Measurements from ENCODE around the gene MDH2.
A peak's percentile ranks its signal among the peaks of the same experiment; 100 is the strongest.
"Not testable (repeated sequence)": the region's sequence is repeated elsewhere in the genome, so short reads cannot be mapped to it uniquely, and the experiment has no call there.

Gene MDH2, protein sequence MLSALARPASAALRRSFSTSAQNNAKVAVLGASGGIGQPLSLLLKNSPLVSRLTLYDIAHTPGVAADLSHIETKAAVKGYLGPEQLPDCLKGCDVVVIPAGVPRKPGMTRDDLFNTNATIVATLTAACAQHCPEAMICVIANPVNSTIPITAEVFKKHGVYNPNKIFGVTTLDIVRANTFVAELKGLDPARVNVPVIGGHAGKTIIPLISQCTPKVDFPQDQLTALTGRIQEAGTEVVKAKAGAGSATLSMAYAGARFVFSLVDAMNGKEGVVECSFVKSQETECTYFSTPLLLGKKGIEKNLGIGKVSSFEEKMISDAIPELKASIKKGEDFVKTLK

DNA sequence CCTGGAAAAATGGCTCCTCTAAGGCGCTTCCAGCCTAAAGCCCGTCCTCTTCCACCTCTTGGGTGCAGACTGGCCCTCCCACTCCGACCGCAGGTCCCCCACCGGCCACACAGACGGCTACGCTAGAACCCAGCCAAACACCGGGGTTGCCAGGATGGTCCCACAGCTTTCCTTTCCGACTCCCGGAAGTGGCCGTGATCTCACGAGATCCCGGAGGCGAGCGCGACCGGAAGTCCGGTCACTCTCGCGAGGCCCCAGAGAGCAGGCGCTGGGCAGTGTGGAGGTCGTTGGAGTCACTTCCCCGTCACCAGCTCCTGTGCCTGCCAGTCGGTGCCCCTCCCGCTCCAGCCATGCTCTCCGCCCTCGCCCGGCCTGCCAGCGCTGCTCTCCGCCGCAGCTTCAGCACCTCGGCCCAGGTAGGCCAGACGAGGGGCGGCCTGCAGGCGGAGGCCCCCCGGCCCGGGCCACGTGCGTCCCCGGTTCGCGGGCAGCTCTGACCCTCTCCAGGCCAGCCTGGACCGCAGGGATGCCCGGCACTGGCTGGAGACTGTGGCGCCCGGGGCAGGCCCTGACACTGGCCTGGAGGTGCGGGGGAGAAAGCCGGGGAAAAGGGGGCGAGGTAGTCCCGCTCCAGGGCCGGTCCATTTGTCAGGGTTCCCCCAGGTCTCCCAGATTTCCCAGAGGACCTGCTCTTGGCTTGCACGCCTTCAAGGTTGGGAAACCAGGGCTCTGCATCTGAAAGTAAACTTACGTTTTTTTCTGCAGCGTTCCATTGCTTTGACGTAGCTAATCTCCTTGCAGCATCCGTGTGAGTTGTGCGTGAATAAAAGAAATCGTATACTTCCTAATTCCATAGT is at the start of gene MDH2, which contains the start of gene STYXL1:
MDH2 (plus strand) TSS at position 296 of the 857 bp plus-strand sequence; CDS start at position 351, 55 bp downstream.
STYXL1 (minus strand) TSS at position 190 of the 857 bp plus-strand sequence. CDS start 17,477 bp downstream, outside the sequence.
- DNase-seq = peak; percentile 88

DNA sequence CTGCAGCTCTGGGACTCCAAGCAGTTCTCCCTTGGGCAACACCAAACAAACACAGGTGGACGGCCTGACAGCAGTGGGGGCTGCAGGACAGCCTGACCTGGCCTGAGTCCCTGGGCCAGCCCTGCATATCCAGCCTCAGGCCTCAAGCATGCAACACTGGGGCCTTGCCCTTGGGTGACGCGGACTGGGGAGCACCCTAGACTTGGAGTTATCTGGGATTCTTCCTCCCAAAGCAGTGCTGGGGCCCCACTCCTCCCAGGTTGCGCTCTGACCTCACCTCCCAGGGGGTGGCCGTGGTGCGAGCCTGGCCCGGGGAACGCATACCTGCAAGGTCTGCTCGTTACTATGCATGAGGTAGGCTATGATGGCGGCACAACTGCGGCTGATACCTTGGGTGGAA is 47.3 kb upstream of the MDH2 start:
- no peak for DNase-seq

DNA sequence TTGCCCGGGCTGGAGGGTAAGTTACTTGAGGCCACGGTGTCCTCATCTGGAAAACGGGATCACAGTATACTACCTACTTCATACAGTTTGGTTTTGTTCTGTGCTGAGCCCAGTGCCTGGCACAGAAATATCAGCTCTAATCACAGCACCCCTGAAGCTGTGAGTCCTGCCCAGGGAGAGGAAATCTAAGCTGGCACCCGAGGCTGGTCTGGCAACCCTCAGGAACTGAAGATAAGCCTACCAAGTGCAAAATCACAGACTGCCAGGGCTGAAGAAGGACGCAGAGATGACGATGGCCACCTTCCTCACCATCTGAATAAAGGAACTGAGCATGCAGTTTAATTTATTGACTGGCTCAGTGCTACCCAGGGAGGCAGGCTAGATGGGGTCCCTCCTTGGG is 45.8 kb upstream of the MDH2 start:
- DNase-seq = no peak

DNA sequence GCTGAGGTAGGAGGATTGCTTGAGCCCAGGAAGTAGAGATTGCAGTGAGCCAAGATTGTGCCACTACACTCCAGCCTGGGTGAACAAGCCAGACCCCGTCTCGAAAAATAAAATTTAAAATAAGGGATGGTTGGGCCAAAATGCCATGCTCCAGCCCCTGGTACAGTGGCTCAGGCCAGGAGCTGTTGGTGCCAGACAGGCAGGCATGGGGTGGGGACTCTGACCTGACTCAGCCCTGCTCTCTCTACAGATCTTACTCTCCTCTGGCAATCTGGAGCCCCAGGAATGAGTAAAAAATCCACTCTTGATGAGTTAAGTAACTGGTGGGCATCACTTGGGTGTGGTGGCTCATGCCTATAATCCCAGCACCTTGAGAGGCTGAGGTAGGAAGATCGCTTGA is 45.1 kb upstream of the MDH2 start:
- DNase-seq = no peak

DNA sequence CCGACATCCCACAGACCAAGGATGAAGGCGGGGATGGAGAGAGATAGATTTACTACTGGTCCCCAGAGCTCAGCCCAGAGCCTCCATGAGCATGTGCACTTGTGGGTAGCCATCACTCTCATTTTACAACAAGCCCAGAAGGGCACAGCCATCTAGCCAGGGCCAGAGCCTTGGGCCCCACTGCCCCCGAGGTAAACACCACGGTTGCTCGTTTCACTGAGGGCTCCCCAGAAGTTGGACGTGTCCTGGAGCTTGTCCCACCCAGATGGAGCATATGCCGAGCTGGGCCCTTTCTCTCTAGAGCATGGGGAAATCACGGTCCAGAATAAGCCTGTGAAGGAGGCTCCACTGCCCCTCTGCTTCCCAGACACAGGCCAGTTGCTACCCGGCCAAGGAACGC is 44.6 kb upstream of the MDH2 start:
- no peak for DNase-seq

DNA sequence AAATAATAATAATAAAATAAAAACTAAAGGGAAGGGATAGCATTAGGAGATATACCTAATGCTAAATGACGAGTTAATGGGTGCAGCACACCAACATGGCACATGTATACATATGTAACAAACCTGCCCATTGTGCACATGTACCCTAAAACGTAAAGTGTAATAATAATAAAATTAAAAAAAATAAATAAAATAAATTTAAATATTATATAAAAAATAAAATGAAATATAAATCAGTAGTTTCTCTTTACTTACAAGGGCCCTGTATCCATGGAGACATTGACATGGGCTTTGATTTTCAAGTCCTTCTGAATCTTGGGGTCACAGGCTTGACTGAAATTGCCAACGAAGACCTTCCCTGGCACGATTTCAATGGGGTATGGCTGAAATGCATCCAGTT is 42.9 kb upstream of the MDH2 start:
- DNase-seq = not testable (repeated sequence)

DNA sequence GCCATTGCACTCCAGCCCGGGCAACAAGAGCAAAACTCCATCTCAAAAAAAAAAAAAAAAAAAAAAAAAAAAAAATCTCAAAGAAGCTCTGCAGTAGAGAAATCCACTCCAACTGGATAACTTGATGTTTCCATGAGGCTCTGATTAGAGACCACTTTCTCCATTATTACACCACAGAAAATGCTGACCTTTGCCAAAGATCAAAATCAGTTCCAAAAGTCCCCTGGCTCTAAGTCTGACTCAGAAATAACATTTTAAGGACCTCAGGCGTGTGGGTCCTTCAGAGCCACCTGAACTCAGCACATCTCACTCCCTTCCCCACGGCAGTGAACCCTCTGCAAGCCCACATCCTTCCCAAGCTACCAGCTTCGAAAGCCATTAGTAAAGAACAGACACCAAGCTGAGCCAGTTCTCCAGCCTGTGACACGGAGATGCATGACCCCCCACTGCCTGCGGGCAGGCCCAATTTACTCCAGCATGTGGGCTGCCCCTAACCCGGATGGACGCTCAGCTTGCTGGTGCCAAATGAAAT is 39.7 kb upstream of the MDH2 start:
- no peak for DNase-seq

DNA sequence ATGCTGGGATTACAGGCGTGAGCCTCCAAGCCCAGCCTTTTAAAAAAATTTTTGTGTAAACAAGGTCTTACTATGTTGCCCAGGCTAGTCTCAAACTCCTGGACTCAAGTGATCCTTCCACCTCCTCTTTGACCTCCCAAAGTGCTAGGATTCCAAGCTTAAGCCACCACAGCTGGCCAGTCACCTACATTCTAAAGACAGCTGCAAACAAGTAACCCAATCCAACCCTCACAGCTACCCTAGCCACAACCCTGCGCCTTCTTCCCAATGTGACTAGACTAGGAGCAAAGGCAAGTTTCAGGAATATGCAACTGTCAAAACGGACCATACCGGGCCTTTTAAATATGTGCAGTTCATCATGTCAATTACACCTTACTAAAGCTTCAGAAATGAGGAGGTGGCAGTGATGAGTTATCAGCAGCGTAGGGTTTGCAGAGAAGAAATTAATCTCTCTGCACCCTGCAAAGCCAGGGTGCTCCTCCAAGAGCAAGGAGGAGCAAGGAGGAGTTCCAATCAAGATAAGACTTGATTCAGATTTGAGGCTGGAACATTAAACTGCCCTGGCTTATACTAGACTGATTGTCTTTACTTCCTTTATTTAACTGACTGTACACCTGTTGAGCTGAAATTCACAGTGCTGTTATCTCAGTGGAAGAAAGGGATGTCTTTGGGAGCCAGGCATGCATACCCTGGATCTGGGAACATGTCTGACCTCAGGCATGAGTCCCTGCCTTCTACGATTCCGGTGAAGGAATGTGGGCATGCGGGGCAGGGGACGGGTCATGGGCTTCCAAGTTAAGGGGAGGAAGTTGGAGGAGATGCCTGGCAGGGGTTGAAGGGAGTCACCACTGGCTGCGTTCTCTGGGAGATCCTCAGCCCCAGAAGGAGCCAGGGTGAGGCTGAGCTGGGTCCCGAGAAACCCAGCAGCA is 38.0 kb upstream of the MDH2 start:
- no peak for DNase-seq

DNA sequence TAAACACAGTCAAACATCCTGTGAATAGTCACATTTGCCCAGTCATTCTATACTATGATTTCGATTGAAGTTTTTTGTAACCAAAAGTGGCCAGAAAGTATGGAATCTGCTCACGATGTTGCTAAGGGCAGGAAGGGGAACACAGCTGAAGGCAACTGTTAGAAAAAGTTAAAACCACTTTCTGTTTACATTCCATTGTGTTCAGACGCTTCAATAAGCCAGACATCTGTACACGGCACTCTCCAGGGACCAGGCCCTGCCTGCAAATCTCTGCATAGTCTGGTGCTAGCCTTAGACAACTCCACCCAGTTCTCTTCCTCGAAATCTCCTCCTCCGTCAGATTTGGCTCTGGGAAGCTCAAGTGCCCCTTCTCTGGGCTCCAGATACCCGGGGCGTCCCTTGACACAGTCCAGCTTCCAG is 36.5 kb upstream of the MDH2 start:
- DNase-seq = no peak

DNA sequence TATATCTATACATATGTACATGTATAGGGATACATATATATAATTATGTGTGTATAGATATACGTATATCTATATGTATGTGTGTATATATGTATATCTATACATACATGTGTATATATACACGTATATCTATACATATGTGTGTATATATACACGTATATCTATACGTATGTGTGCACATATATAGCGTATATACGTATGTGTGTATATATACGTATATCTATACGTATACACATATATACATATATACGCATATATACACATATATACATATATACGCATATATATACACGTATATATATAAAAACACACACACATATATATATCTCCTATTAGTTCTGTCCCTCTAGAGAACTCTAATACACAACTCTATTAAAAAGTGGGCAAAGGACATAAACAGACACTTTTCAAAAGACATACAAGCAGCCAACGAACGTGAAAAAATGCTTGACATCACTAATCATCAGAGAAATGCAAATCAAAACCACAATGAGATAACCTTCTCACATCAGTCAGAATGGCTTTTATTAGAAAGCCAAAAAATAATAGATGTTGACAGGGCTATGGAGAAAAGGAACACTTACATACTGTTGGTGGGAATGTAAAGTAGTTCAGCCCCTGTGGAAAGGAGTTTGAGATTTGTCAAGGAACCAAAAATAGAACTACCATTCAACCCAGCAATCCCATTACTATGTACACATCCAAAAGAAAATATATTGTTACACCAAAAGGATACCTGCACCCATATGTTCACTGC is 31.5 kb upstream of the MDH2 start:
- no peak for DNase-seq

DNA sequence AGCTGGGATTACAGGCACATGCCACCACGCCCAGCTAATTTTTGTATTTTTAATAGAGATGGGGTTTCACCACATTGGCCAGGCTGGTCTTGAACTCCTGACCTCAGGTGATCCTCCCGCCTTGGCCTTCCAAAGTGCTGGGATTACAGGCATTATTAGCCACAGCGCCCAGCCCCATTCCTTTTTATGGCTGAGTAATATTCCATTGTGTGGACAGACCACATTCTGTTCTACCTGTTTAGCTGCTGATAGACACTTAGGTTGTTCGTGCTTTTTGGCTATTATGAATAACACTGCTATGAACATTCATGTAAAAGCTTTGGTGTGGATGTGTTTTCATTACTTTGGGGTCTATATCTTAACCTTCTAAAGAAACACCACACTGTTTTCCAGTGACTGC is 29.4 kb upstream of the MDH2 start:
- DNase-seq = not testable (repeated sequence)

DNA sequence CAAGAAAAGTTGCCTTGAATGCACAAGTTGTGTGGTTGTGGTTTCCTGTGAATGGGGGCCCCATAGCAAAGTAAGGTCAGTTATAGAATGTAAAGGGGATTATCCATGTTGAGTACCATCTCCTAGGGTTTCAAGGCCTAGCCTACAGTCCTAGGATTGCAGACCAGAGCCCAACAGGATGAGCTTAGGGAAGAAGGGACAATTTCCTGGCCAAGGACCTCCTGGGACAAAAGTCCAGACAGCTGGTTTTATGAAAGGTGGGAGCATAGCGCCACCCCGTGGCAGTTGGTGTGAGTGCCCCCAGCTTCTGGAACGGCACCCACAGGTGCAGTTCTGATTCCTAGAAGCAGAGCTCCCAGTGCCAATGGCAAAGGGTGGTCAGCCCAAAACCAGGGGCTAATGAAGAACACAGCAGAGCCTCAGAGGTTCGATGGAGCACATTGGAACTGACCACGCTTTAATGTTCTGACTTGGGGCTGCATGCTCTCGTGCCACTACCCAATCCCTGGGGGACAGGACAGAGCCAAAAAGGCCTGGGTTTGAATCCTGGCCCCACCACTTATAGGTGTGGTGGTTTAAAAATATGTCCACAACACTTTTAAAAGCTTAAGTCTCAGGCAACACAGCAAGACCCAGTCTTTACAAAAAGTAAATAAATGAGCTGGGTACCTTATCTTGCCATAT is 27.7 kb upstream of the MDH2 start:
- peak; percentile 37 for DNase-seq

DNA sequence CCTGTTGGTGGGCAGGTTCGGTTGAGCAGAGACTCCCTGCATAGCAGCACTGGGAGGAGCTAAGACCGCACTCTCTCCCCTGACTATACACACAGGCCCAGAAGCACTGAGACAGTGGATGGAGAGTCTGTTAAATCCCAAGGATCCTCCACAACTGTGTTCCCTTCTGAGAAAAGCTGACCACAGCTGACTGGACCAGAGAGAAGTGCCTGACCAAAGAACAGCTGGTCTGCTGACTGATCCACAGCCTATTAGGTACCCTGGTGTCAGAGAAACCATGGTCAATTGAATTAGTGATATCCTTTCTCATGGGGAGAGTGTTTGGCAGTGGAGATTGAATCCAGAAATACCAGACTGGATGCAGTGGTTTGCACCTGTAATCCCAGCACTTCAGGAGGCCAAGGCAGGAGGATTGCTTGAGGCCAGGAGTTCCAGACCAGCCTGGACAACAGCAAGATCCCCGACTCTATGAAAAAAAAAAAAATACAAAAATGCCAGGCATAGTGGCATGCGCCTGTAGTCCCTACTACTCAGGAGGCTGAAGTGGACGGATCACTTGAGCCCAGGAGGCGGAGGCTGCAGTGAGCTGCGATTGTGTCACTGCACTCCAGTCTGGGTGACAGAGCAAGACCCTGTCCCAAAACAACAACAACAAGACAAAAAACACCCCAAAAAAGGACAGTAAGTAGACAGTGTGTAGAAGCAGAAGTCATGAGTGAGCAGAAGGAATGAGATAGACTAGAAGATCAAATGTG is 25.7 kb upstream of the MDH2 start:
- no peak for DNase-seq

DNA sequence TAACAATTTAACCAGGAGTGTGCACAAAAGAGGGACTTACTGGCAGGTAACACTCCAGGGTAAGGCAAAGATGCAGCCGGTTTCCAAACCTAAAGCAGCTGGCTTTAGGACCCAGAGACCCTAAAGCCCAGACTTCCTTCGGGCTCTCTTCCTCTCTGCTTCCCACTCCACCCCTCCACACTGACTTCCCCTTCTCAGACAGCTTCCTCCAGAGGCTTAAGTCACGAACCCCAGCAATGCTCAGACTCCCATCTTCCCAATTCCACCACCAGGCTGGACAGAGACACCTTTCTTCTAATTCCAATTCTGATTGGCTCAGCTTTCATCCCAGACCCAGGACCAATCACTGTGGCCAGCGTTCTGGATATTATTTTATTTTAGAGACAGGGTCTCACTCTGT is 24.9 kb upstream of the MDH2 start:
- no peak for DNase-seq

DNA sequence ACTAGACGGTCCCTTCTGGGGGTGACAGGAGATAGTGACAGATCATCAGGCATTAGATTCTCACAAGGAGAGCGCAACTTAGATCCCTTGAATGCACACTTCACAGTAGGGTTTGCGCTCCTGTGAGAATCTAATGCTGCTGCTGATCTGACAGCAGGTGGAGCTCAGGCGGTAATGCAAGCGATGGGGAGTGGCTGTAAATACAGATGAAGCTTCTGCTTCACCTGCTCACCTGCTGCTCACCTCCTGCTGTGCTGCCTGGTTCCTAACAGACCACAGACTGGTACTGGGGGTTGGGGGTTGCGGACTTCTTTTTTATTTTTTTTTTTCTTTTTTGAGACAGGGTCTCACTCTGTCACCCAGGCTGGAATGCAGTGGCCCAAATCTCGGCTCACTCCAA is 18.2 kb upstream of the MDH2 start:
- not testable (repeated sequence) for DNase-seq

DNA sequence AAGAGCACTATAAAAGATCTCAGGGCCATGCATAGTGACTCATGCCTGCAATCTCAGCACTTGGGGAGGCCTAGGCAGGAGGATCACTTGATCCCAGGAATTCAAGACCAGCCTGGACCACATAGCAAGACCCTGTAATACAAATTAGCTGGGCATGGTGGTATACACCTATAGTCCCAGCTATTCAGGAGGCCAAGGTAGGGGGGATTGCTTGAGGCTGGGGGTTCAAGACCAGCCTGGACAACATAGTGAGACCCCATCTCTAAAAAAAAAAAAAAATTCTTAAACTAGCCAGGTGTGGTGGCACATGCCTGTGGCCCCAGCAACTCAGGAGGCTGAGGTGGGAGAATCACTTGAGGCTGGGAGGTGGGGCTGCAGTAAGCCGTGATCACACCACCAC is 15.9 kb upstream of the MDH2 start:
- no peak for DNase-seq

DNA sequence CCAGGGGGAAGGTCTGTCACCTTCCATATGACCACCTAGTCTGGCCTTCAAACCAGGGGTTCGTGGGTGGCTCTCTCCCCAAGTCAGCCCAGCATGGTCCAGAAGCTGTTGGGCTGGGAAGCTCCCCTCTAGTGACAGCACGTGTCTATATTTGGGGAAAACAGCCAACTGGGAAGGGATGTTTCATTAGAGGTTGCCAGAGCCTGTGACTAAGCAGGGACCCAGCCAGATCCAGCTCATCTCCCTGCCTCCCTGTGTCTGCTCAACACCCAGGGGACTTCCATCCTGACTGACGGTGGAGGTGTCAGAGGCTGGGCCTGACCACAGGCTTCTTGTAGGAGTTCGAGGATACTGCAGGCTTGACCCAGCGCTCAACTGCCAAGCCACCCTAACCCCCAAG is 10.6 kb upstream of the MDH2 start:
- DNase-seq = no peak

DNA sequence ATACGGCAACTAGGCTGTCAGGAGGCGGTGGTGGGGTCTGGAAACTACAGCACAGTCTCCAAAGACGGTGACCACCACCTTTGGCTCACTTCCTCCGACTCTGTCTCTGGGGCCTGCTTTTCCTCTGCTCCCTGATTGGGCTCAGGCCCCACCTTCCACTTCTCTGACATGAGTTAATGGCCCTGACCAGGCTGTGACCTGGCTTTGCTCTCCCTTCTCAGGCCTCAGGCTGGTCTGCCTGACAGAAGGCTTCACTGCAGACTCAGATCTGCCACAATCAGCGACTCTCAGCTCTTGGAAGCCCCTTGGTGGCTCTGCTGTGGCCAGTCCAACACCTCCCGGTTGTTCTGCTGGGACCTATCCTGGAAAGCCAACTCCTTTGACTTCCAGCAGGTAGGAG is 7.8 kb upstream of the MDH2 start:
- no peak for DNase-seq

DNA sequence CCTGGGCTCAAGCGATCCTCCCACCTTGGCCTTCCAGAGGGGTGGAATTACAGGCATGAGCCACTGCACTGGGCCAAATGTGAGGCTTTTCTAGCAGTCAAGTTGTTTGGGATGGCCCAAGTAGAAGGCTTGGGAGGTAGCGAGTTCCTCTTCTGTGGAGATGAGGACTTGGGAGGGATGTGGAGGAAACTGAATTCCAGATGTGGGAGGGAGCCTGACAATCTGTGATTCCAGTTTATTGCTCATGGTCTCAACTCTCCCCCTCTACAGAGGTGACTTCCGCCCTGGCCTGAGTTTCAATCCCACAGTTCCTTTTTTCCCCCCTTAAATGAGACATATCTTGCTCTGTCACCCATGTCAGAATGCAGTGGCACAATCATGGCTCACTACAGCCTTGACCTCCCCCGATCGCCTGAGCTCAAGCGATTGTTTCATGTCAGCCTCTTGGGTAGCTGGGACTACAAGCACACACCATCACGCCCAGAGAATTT is 3.5 kb upstream of the MDH2 start:
- no peak for DNase-seq

DNA sequence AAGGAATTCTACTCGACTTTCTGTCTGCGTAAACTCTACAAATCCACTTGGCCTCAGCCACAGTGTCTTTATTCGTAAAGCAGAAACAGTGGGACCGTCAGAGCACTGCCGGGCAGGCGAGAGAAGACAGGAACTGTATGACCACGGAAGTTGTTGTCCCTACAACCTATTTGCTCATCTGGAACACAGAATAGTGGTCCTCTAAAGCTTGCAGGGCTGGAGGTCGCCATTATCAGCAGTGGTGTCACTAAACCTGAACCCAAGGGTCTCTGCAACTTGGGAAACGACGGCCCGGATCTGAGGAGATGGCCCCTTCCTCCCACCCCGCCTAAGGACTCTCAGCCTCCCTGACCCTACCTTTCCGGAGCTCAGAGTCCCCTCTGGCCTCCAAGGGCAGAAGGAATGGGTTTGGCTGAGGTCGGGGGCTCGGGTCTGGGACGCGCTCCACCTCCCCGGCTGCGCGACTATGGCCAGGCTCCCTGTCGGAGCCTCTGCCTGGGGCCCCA is 548 bp upstream of the MDH2 start:
- no peak for DNase-seq
